GM10248 (cell line): Measurements from ENCODE around the gene ZNRF1.

Source experiments
- CTCF ChIA-PET: fragments of 300-600 bp; sonication (Branson Sonifier 250); formaldehyde crosslinking; extraction: SDS; loops from one replicate; lab custom pipeline; 2021; ENCODE audit warnings: antibody characterized with exemption; lab: Yijun Ruan, JAX
- POLR2A ChIA-PET: fragments of 350-650 bp; sonication (Branson Sonifier 250); formaldehyde crosslinking; extraction: SDS; loops from one replicate; lab custom pipeline; 2020; ENCODE audit warnings: antibody characterized with exemption; lab: Yijun Ruan, JAX
- DNase-seq: peaks from one replicate; pipeline ENCODE4 v3.0.0; 2012; ENCODE audit errors: extremely low spot score
- CTCF ChIP-seq: IDR thresholded peaks from 2 replicates; pipeline ENCODE4 v1.5.1; 2012; ENCODE audit warnings: mild to moderate bottlenecking, low read depth; ENCODE audit errors: extremely low read depth, missing control alignments, control extremely low read depth

The ZNRF1 gene

GRCh38 chr16:75028544-75029135 is 29.8 kb downstream of the ZNRF1 start:
- TF ChIP-seq CTCF = no peak
- CTCF ChIA-PET = interaction anchor here (1.4 to 1.5 kb wide), 2 partner anchors 11 to 82 kb away, joined by 4 read pairs; no protein-coding TSS in a partner anchor
- POLR2A ChIA-PET = interaction anchor here (0.6 kb wide), 1 partner anchor 1288 kb away, joined by 3 read pairs; no protein-coding TSS in a partner anchor
- DNase-seq = no peak

GRCh38 chr16:75029854-75030253 is 31.0 kb downstream of the ZNRF1 start:
- DNase-seq = no peak
- CTCF ChIA-PET = interaction anchor here (0.7 to 1.8 kb wide), 2 partner anchors 22 to 81 kb away, joined by 3 to 10 read pairs; no protein-coding TSS in a partner anchor
- TF ChIP-seq CTCF = no peak
- POLR2A ChIA-PET = no interaction called here

GRCh38 chr16:75032655-75033054 is 33.8 kb downstream of the ZNRF1 start:
- ChIA-PET CTCF (interaction anchor here (0.6 to 1.6 kb wide), 3 partner anchors 30 to 70 kb away, joined by 3 read pairs; partner anchors contain the start of gene ZNRF1), POLR2A (no interaction called here)
- TF ChIP-seq CTCF = no peak
- no peak for DNase-seq

GRCh38 chr16:75035410-75035968 is 36.7 kb downstream of the ZNRF1 start:
- ChIA-PET CTCF (interaction anchor here (1.3 to 1.9 kb wide), 5 partner anchors 14 to 36 kb away, joined by 3 to 5 read pairs (median 4); partner anchors contain the start of gene ZNRF1), POLR2A (no interaction called here)
- DNase-seq = no peak
- TF ChIP-seq CTCF = no peak

- POLR2A ChIA-PET = no interaction called here
- no peak for DNase-seq
Observed at GRCh38 chr16:75038036-75038858, 39.4 kb downstream of the ZNRF1 start.

More at GRCh38 chr16:75038036-75038858, 39.4 kb downstream of the ZNRF1 start:
- TF ChIP-seq CTCF = no peak
- CTCF ChIA-PET = interaction anchor here (1.0 to 2.2 kb wide), 6 partner anchors 8 to 86 kb away, joined by 3 to 7 read pairs (median 4); partner anchors contain the start of gene ZNRF1
